GM12878 (cell line): ENCODE measurements around the gene KBTBD13. TPM values are rescaled to one million over a fixed set of nuclear protein-coding genes. Genes with fewer than 3 reads are reported as not detected.

Source experiments
- BACH1 ChIP-seq: fragments of 450-650 bp; IDR thresholded peaks from 2 replicates; pipeline ENCODE4 v1.6.1; 2017; ENCODE audit warnings: mild to moderate bottlenecking, borderline replicate concordance
- GATAD2B ChIP-seq: fragments of 450-650 bp; conservative IDR thresholded peaks from 2 replicates; pipeline ENCODE4 v1.6.1; 2017; ENCODE audit warnings: low read depth, mild to moderate bottlenecking, moderate library complexity
- HCFC1 ChIP-seq: fragments of 150-350 bp; IDR thresholded peaks from 2 replicates; pipeline ENCODE4 v1.6.1; 2014; ENCODE audit warnings: low read length
- HSF1 ChIP-seq: fragments of 150-350 bp; IDR thresholded peaks from 2 replicates; pipeline ENCODE4 v1.6.1; 2014; ENCODE audit warnings: mild to moderate bottlenecking, low read depth, low read length
- JUND ChIP-seq: IDR thresholded peaks from 2 replicates; pipeline ENCODE4 v1.6.1; 2012; ENCODE audit warnings: low read depth, mild to moderate bottlenecking, low read length, improper control_type of control experiment, moderate library complexity
- LARP7 ChIP-seq: fragments of 450-650 bp; IDR thresholded peaks from 2 replicates; pipeline ENCODE4 v1.6.1; 2017; ENCODE audit warnings: mild to moderate bottlenecking
- MEF2B ChIP-seq: fragments of 450-650 bp; IDR thresholded peaks from 2 replicates; pipeline ENCODE4 v1.6.1; 2018; ENCODE audit warnings: mild to moderate bottlenecking, moderate library complexity; ENCODE audit not compliant: partially characterized antibody, poor library complexity, severe bottlenecking
- MYC ChIP-seq: IDR thresholded peaks from 2 replicates; pipeline ENCODE4 v1.6.1; 2011; ENCODE audit warnings: mild to moderate bottlenecking, low read length, moderate library complexity, inconsistent platforms; ENCODE audit not compliant: insufficient read depth, insufficient replicate concordance, insufficient read length, severe bottlenecking
- PBX3 ChIP-seq: IDR thresholded peaks from 2 replicates; pipeline ENCODE4 v1.6.1; 2011; ENCODE audit warnings: mild to moderate bottlenecking, low read depth, low read length, moderate library complexity; ENCODE audit not compliant: insufficient replicate concordance
- RBBP5 ChIP-seq: fragments of 200-600 bp; sonication (generic); conservative IDR thresholded peaks from 2 replicates; pipeline ENCODE4 v1.6.1; 2016
- RFX5 ChIP-seq: IDR thresholded peaks from 2 replicates; pipeline ENCODE4 v1.6.1; 2011; ENCODE audit warnings: low read depth, low read length, improper control_type of control experiment
- SIX5 ChIP-seq: IDR thresholded peaks from 2 replicates; pipeline ENCODE4 v1.6.1; 2011; ENCODE audit warnings: mild to moderate bottlenecking, low read depth, low read length, moderate library complexity; ENCODE audit not compliant: severe bottlenecking
- USF2 ChIP-seq: IDR thresholded peaks from 2 replicates; pipeline ENCODE4 v1.6.1; 2011; ENCODE audit warnings: low read depth, low read length, improper control_type of control experiment, borderline replicate concordance
- ZBTB40 ChIP-seq: fragments of 450-650 bp; IDR thresholded peaks from 2 replicates; pipeline ENCODE4 v1.6.1; 2016; ENCODE audit warnings: mild to moderate bottlenecking, moderate library complexity, borderline replicate concordance
- polyA plus RNA-seq, 11 experiments: library from polyadenylated mRNA; depleted of rRNA in 4 of 11; unstranded in 6 of 11; stranded (reverse) in 5 of 11; fragments of >200 nt; fragmentation: Nextera tagmentation in 4 of 11; fragmentation: Illumina TruSeq in 1 of 11; extraction: Ambion mirVana in 4 of 11; extraction: Trizol in 1 of 11; gene quantifications; 1 replicate in 1 of 11; 2 replicates in 10 of 11; pipeline versions ENCODE4 v1.2.1 to v1.2.3, GENCODE V29; 2011 to 2016; ENCODE audit warnings: inconsistent platforms in 2 of 11, missing spikeins in 2 of 11, low read depth in 1 of 11
- total RNA-seq, 4 experiments: library from RNA; depleted of rRNA in 3 of 4; stranded (reverse); fragments of >200 nt in 3 of 4; fragmentation: Illumina TruSeq in 1 of 4; extraction: Trizol in 1 of 4; gene quantifications; 2 replicates each; pipeline versions ENCODE4 v1.2.1 to v1.2.3, GENCODE V29; 2013 to 2021

Gene KBTBD13
- total and polyA plus RNA-seq, 10 of the 15 experiments (the other 5 are each of a cell fraction or from before 2014, with no cell fraction given) = 0.06 TPM; not detected in 9

GRCh38 chr15:65105038-65105437 is 28.5 kb downstream of the KBTBD13 start (continued):
- TF ChIP-seq HSF1 (no peak), PBX3 (no peak), SIX5 (no peak), MEF2B (no peak), RFX5 (no peak), MYC (no peak), JUND (no peak), USF2 (no peak), BACH1 (no peak), LARP7 (no peak), GATAD2B (no peak), ZBTB40 (no peak), RBBP5 (no peak), HCFC1 (no peak)
- TF ChIP-seq, all 136 proteins: peak for 0
